GM18511 (cell line): Measurements from ENCODE around the gene SLC37A3.
"Not testable (repeated sequence)": the region's sequence is repeated elsewhere in the genome, so short reads cannot be mapped to it uniquely, and the experiment has no call there.

Experiments
- ATAC-seq: cut with Tn5 transposase; IDR thresholded peaks from one replicate; pipeline ENCODE4 v1.9.1; 2021; ENCODE audit warnings: mild to moderate bottlenecking, moderate library complexity; ENCODE audit not compliant: unreplicated experiment

Gene SLC37A3

GRCh38 chr7:140397784-140398750 lies at the start of gene SLC37A3:
TSS of gene SLC37A3 (minus strand) at chr7:140398530. CDS start at chr7:140382526, 16,004 bp downstream.
- peak; percentile 99 for ATAC-seq

- no peak for ATAC-seq
Observed at GRCh38 chr7:140447841-140448240, 49.5 kb upstream of the SLC37A3 start.

- no peak for ATAC-seq
Observed at GRCh38 chr7:140446467-140446866, 48.1 kb upstream of the SLC37A3 start.

GRCh38 chr7:140441519-140441918 lies 43.2 kb upstream of the SLC37A3 start:
- no peak for ATAC-seq

GRCh38 chr7:140440593-140440992 lies 42.3 kb upstream of the SLC37A3 start:
- no peak for ATAC-seq

GRCh38 chr7:140439359-140439758 lies 41.0 kb upstream of the SLC37A3 start:
- ATAC-seq, result peak; percentile 78

- no peak for ATAC-seq
Observed at GRCh38 chr7:140435252-140435895, 37.0 kb upstream of the SLC37A3 start.

GRCh38 chr7:140433396-140433795 lies 35.1 kb upstream of the SLC37A3 start:
- ATAC-seq, result no peak

- ATAC-seq, result no peak
Observed at GRCh38 chr7:140426130-140426529, 27.8 kb upstream of the SLC37A3 start.

GRCh38 chr7:140425718-140426117 lies 27.4 kb upstream of the SLC37A3 start:
- no peak for ATAC-seq

- no peak for ATAC-seq
Observed at GRCh38 chr7:140423501-140423900, 25.2 kb upstream of the SLC37A3 start.

GRCh38 chr7:140421521-140421920 lies 23.2 kb upstream of the SLC37A3 start:
- ATAC-seq, result no peak

- ATAC-seq, result no peak
Observed at GRCh38 chr7:140418653-140419052, 20.3 kb upstream of the SLC37A3 start.

- ATAC-seq, result not testable (repeated sequence)
Observed at GRCh38 chr7:140418156-140418472, 19.8 kb upstream of the SLC37A3 start.

- no peak for ATAC-seq
Observed at GRCh38 chr7:140417456-140418155, 19.3 kb upstream of the SLC37A3 start.

- ATAC-seq, result no peak
Observed at GRCh38 chr7:140416560-140416959, 18.2 kb upstream of the SLC37A3 start.

- not testable (repeated sequence) for ATAC-seq
Observed at GRCh38 chr7:140415816-140416215, 17.5 kb upstream of the SLC37A3 start.

GRCh38 chr7:140415361-140415760 lies 17.0 kb upstream of the SLC37A3 start:
- no peak for ATAC-seq

GRCh38 chr7:140404565-140405065 lies 6.3 kb upstream of the SLC37A3 start:
- ATAC-seq, result no peak

GRCh38 chr7:140403878-140404564 lies 5.7 kb upstream of the SLC37A3 start, which contains the start of gene RAB19:
TSS of gene RAB19 (plus strand) at chr7:140404058. CDS start at chr7:140407647, 3,589 bp downstream.
- no peak for ATAC-seq
